ENCODE measurements around the gene SHROOM4. TPM values are rescaled to one million over a fixed set of nuclear protein-coding genes. Genes with fewer than 3 reads are reported as not detected.

The SHROOM4 gene
- total RNA-seq, 1 donor from 2014 or later: 7.0 TPM

DNA sequence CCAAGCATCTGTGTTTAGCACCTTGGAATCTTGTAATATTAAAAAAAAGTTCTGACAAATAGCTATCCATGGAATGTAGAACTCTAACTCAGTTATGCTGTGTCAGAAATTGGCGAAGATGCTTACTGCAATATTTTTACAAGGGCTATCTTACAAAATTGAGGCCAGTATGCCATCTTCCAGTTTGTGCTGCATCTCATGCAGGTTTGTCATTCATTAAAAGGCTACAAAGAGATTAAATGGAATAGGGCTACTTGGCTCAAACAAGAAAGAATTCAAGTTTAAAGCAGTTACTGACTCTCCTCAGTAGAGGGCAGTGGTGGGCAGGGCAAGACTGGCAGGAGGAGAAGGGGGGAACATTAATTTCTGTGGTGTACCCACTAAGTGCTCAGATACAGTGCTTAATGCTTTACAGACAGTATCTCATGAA, 66.5 kb downstream of the SHROOM4 start:
- Mint-ChIP-seq H3K27me3 (ENCODE audit: low read depth, unreplicated experiment) (no peaks in the 10 kb centered on the region), H3K4me1 (ENCODE audit: low read depth, unreplicated experiment) (peaks cover 5% of the 10 kb centered on the region), H3K36me3 (ENCODE audit: low read depth, unreplicated experiment) (peaks cover 3% of the 10 kb centered on the region), H3K27ac (ENCODE audit: unreplicated experiment) (no peak overlapping the region), H3K4me3 (ENCODE audit: unreplicated experiment) (no peak overlapping the region), H3K9me3 (ENCODE audit: unreplicated experiment) (peaks cover 3% of the 10 kb centered on the region)
- no peaks in the 10 kb centered on the region for H3K36me3 ChIP-seq (ENCODE audit: insufficient read depth, low read length)
- H3K9me3 ChIP-seq (ENCODE audit: insufficient read depth, low read depth, low read length): no peaks in the 10 kb centered on the region
- no peak overlapping the region for H3K27ac ChIP-seq (ENCODE audit: low read depth, low read length)
- peak; percentile 42 for DNase-seq (ENCODE audit: low read depth)
- no peak overlapping the region for H2AFZ ChIP-seq (ENCODE audit: low read depth, low read length)
- no peaks in the 10 kb centered on the region for H3K79me2 ChIP-seq (ENCODE audit: insufficient read depth, low read length)
- no peak overlapping the region for H3K4me2 ChIP-seq (ENCODE audit: low read length)
- no peaks in the 10 kb centered on the region for H4K20me1 ChIP-seq (ENCODE audit: insufficient read depth, low read length)
- FAIRE-seq: peak; percentile 71
- TF ChIP-seq, protein P1, sequence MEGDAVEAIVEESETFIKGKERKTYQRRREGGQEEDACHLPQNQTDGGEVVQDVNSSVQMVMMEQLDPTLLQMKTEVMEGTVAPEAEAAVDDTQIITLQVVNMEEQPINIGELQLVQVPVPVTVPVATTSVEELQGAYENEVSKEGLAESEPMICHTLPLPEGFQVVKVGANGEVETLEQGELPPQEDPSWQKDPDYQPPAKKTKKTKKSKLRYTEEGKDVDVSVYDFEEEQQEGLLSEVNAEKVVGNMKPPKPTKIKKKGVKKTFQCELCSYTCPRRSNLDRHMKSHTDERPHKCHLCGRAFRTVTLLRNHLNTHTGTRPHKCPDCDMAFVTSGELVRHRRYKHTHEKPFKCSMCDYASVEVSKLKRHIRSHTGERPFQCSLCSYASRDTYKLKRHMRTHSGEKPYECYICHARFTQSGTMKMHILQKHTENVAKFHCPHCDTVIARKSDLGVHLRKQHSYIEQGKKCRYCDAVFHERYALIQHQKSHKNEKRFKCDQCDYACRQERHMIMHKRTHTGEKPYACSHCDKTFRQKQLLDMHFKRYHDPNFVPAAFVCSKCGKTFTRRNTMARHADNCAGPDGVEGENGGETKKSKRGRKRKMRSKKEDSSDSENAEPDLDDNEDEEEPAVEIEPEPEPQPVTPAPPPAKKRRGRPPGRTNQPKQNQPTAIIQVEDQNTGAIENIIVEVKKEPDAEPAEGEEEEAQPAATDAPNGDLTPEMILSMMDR (IDR thresholded peaks at IDR 0.05; ENCODE audit: insufficient read depth, low read depth, low read length): peak; percentile 58
- TF ChIP-seq EZH2 (IDR thresholded peaks at IDR 0.05; ENCODE audit: insufficient read depth, low read length): no peak
- no peak overlapping the region for H3K9ac ChIP-seq (ENCODE audit: low read length)
- H3K4me1 ChIP-seq (ENCODE audit: insufficient read depth, low read length): no peaks in the 10 kb centered on the region
- no peaks in the 10 kb centered on the region for H3K27me3 ChIP-seq (ENCODE audit: insufficient read depth, low read length)
- no peak overlapping the region for H3K4me3 ChIP-seq (ENCODE audit: insufficient read depth, low read depth, low read length)

DNA sequence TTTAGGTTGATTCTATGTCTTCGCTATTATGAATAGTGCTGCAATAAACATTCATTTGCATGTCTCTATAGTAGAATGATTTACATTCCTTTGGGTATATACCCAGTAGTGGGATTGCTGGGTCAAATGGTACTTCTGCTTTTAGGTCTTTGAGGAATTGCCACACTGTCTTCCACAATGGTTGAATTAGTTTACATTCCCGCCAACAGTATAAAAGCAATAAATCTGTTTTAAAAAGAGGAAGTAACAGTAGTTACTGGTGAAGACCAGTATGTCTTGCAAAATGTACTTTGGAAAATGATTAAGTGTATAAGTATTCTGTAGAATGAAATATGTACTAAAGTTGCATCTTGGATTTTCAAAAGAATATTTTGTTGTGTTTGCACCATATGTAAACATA, 77.3 kb downstream of the SHROOM4 start:
- no peak overlapping the region for H3K27ac Mint-ChIP-seq (ENCODE audit: unreplicated experiment)
- H3K4me3 Mint-ChIP-seq (ENCODE audit: unreplicated experiment): no peak overlapping the region
- no peak for FAIRE-seq
- H3K4me2 ChIP-seq (ENCODE audit: low read length): no peak overlapping the region
- DNase-seq (ENCODE audit: low read depth): no peak
- no peak overlapping the region for H3K27ac ChIP-seq (ENCODE audit: low read depth, low read length)
- H3K79me2 ChIP-seq (ENCODE audit: insufficient read depth, low read length): no peaks in the 10 kb centered on the region
- H3K9me3 ChIP-seq (ENCODE audit: insufficient read depth, low read depth, low read length): no peaks in the 10 kb centered on the region
- H2AFZ ChIP-seq (ENCODE audit: low read depth, low read length): no peak overlapping the region
- H3K27me3 ChIP-seq (ENCODE audit: insufficient read depth, low read length): no peaks in the 10 kb centered on the region
- no peaks in the 10 kb centered on the region for H3K36me3 ChIP-seq (ENCODE audit: insufficient read depth, low read length)
- H3K9me3 Mint-ChIP-seq (ENCODE audit: unreplicated experiment): no peaks in the 10 kb centered on the region
- TF ChIP-seq EZH2 (IDR thresholded peaks at IDR 0.05; ENCODE audit: insufficient read depth, low read length): no peak
- TF ChIP-seq, protein P1 (IDR thresholded peaks at IDR 0.05; ENCODE audit: insufficient read depth, low read depth, low read length): no peak
- H3K4me1 ChIP-seq (ENCODE audit: insufficient read depth, low read length): no peaks in the 10 kb centered on the region
- H4K20me1 ChIP-seq (ENCODE audit: insufficient read depth, low read length): no peaks in the 10 kb centered on the region
- no peak overlapping the region for H3K9ac ChIP-seq (ENCODE audit: low read length)
- no peaks in the 10 kb centered on the region for H3K27me3 Mint-ChIP-seq (ENCODE audit: low read depth, unreplicated experiment)
- no peaks in the 10 kb centered on the region for H3K36me3 Mint-ChIP-seq (ENCODE audit: low read depth, unreplicated experiment)
- H3K4me1 Mint-ChIP-seq (ENCODE audit: low read depth, unreplicated experiment): no peaks in the 10 kb centered on the region
- no peak overlapping the region for H3K4me3 ChIP-seq (ENCODE audit: insufficient read depth, low read depth, low read length)

DNA sequence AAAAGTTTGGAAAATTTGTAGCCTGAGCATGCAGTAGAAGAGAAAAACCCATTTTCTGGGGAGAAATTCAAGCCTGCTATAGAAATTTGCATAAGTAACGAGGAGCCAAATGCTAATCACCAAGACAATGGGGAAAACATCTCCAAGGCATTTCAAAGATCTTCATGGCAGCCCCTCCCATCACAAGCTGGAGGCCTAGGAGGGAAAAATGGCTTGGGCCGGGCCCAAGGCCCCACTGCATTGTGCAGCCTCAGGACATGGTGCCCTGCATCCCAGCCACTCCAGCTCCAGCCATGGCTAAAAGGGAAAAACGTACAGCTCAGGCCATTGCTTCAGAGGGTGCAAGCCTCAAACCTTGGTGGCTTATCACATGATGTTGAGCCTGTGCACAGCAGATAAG, 87.7 kb downstream of the SHROOM4 start:
- no peak for FAIRE-seq
- Mint-ChIP-seq H3K27me3 (ENCODE audit: low read depth, unreplicated experiment) (no peaks in the 10 kb centered on the region), H3K4me3 (ENCODE audit: unreplicated experiment) (no peak overlapping the region)

More for the DNA sequence above, 87.7 kb downstream of the SHROOM4 start:
- Histone ChIP-seq H4K20me1 (ENCODE audit: insufficient read depth, low read length) (no peaks in the 10 kb centered on the region), H3K27me3 (ENCODE audit: insufficient read depth, low read length) (no peaks in the 10 kb centered on the region), H2AFZ (ENCODE audit: low read depth, low read length) (no peak overlapping the region), H3K9ac (ENCODE audit: low read length) (no peak overlapping the region), H3K27ac (ENCODE audit: low read depth, low read length) (no peak overlapping the region), H3K4me2 (ENCODE audit: low read length) (no peak overlapping the region), H3K36me3 (ENCODE audit: insufficient read depth, low read length) (no peaks in the 10 kb centered on the region), H3K4me1 (ENCODE audit: insufficient read depth, low read length) (peaks cover 3% of the 10 kb centered on the region), H3K4me3 (ENCODE audit: insufficient read depth, low read depth, low read length) (no peak overlapping the region), H3K79me2 (ENCODE audit: insufficient read depth, low read length) (no peaks in the 10 kb centered on the region), H3K9me3 (ENCODE audit: insufficient read depth, low read depth, low read length) (no peaks in the 10 kb centered on the region)
- DNase-seq (ENCODE audit: low read depth): no peak
- H3K36me3 Mint-ChIP-seq (ENCODE audit: low read depth, unreplicated experiment): peaks cover 1% of the 10 kb centered on the region
- H3K27ac Mint-ChIP-seq (ENCODE audit: unreplicated experiment): no peak overlapping the region
- H3K9me3 Mint-ChIP-seq (ENCODE audit: unreplicated experiment): no peaks in the 10 kb centered on the region
- H3K4me1 Mint-ChIP-seq (ENCODE audit: low read depth, unreplicated experiment): peaks cover 18% of the 10 kb centered on the region
- no peak for TF ChIP-seq EZH2 (IDR thresholded peaks at IDR 0.05; ENCODE audit: insufficient read depth, low read length)
- TF ChIP-seq, protein P1 (IDR thresholded peaks at IDR 0.05; ENCODE audit: insufficient read depth, low read depth, low read length): no peak

Measured in astrocyte (in vitro differentiated cells and primary cell).